Measurements from ENCODE around the gene FOXJ3. TPM values are rescaled to one million over a fixed set of nuclear protein-coding genes. Genes with fewer than 3 reads are reported as not detected.

FOXJ3 gene
- total RNA-seq, 1 experiment from 2014 or later = 55.3 TPM

- Histone ChIP-seq H3K27me3 (ENCODE audit: control insufficient read depth, insufficient read depth, low read length) (no peaks in the 10 kb centered on the region), H3K9me3 (ENCODE audit: control insufficient read depth, insufficient read depth, low read depth, low read length) (no peaks in the 10 kb centered on the region), H3K27ac (ENCODE audit: low read length) (no peak overlapping the region), H3K4me3 (ENCODE audit: low read depth in 2 of 2, low read length in 2 of 2) (no peak overlapping the region), H3K4me1 (ENCODE audit: control insufficient read depth, insufficient read depth, low read length) (no peaks in the 10 kb centered on the region), H3K36me3 (ENCODE audit: control insufficient read depth, insufficient read depth, low read length) (no peaks in the 10 kb centered on the region)
- ATAC-seq (no peak), DNase-seq (ENCODE audit: low read depth, low spot score) (no peak)
- no TSS peak for BruUV-seq (replicated peaks)
- in situ Hi-C loops (cut with HindIII; ENCODE audit: low pct_unique_long_range_greater_than_20kb, low sequenced_read_pairs) = no loop called here
- TF ChIP-seq POLR2AphosphoS5 (IDR thresholded peaks at IDR 0.05; ENCODE audit: low read depth, low read length) (no peak), REST (IDR thresholded peaks at IDR 0.05; ENCODE audit: insufficient read depth in 1 of 2, low read depth in 2 of 2, low read length in 1 of 2) (no peak), TCF7L2 (IDR thresholded peaks at IDR 0.05; ENCODE audit: low read depth, low read length) (no peak), CTCF (IDR thresholded peaks at IDR 0.05) (no peak), SIN3A (IDR thresholded peaks at IDR 0.05; ENCODE audit: borderline replicate concordance, insufficient read depth, low read depth, low read length) (no peak)
- POLR2A ChIA-PET = no interaction called here
- intact Hi-C loops (cut with micrococcal nuclease; ENCODE audit: unreplicated experiment) = no loop called here
- CTCF ChIA-PET = no interaction called here
Observed at GRCh38 chr1:42127767-42128166, 207.3 kb downstream of the FOXJ3 start.

Other genes with a start within 250 kb of the FOXJ3 start
- not detected for gene GUCA2B, start 181.8 kb downstream of the FOXJ3 start, total RNA-seq (2021; ENCODE audit: unreplicated experiment)
- gene GUCA2A, start 170.5 kb downstream of the FOXJ3 start, total RNA-seq (2021; ENCODE audit: unreplicated experiment) = not detected
- gene RIMKLA, start 45.6 kb upstream of the FOXJ3 start, total RNA-seq (2021; ENCODE audit: unreplicated experiment) = 13.6 TPM
- gene ZMYND12, start 120.8 kb upstream of the FOXJ3 start, total RNA-seq (2021; ENCODE audit: unreplicated experiment) = 0.57 TPM
- 72.7 TPM for gene PPCS, start 121.3 kb upstream of the FOXJ3 start, total RNA-seq (2021; ENCODE audit: unreplicated experiment)
- 1.3 TPM for gene CCDC30, start 128.1 kb upstream of the FOXJ3 start, total RNA-seq (2021; ENCODE audit: unreplicated experiment)